Fibroblast of mammary gland (primary cell): Measurements from ENCODE around the gene MYOZ3.

ENCODE experiments used
- DNase-seq: peaks from one replicate; pipeline ENCODE4 v3.0.0-alpha.2; 2010; ENCODE audit warnings: low read depth
- H3K4me3 ChIP-seq: 2 replicates; pipeline ENCODE4 v1.5.1; 2011; ENCODE audit warnings: low read depth, mild to moderate bottlenecking, low read length, moderate library complexity; ENCODE audit not compliant: control insufficient read depth
- CTCF ChIP-seq: conservative IDR thresholded peaks from 2 replicates; pipeline ENCODE4 v1.5.1; 2011; ENCODE audit warnings: low read depth, low read length, inconsistent platforms; ENCODE audit not compliant: control insufficient read depth, insufficient read depth

Gene MYOZ3

GRCh38 chr5:150632305-150633160 is 28.5 kb upstream of the MYOZ3 start:
- DNase-seq = peak; percentile 64
- no peak overlapping the region for H3K4me3 ChIP-seq
- TF ChIP-seq CTCF = no peak

- no peak for DNase-seq
- no peak for TF ChIP-seq CTCF
- H3K4me3 ChIP-seq = no peak overlapping the region
Observed at GRCh38 chr5:150633429-150633828, 27.6 kb upstream of the MYOZ3 start.

- no peak for TF ChIP-seq CTCF
- H3K4me3 ChIP-seq = no peak overlapping the region
- DNase-seq = peak; percentile 66
Observed at GRCh38 chr5:150636391-150637244, 24.4 kb upstream of the MYOZ3 start.

GRCh38 chr5:150637245-150638052 is 23.6 kb upstream of the MYOZ3 start:
- H3K4me3 ChIP-seq = no peak overlapping the region
- DNase-seq = peak; percentile 66
- no peak for TF ChIP-seq CTCF

GRCh38 chr5:150638053-150638444 is 23.0 kb upstream of the MYOZ3 start:
- DNase-seq = no peak
- TF ChIP-seq CTCF = no peak
- H3K4me3 ChIP-seq = no peak overlapping the region
